Measurements from ENCODE around the gene LRRC8E. TPM values are rescaled to one million over a fixed set of nuclear protein-coding genes. Genes with fewer than 3 reads are reported as not detected.

Gene LRRC8E
- total RNA-seq, 1 donor from 2014 or later, result 6.6 TPM

DNA sequence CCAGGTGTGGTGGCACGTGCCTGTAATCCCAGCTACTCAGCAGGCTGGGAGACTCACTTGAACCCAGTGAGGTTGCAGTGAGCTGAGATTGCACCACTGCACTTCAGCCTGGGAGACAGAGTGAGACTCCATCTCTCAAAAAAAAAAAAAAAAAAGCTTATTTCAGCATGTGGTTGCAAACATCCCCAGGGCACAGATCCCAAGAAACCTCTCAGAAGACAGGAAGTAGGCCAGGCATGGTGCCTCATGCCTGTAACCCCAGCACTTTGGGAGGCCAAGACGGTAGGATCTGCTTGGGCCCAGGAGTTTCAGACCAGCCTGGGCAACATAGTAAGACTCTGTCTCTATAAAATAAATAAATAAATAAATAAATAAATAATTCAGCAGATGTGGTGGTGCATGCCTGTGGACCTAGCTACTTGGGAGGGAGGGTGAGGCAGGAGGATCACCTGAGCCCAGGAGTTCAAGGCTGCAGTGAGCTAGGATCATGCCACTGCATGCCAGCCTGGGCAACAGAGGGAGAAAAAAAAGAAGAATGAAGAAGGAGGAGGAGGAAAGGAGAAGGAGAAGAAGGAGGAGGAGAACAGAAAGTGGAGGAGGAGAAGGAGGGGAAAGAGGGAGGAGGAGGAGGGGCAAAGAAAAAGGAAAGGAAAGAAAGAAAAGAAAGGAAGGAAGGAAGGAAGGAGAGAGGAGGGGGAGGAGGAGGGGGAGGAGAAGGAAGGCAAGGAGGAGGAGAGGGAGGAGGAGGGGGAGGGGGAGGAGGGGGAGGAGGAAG lies 4.3 kb upstream of the LRRC8E start:
- no peaks in the 10 kb centered on the region for H3K36me3 ChIP-seq (ENCODE audit: insufficient read depth, low read length)
- H3K27ac Mint-ChIP-seq (ENCODE audit: unreplicated experiment), result no peak overlapping the region

DNA sequence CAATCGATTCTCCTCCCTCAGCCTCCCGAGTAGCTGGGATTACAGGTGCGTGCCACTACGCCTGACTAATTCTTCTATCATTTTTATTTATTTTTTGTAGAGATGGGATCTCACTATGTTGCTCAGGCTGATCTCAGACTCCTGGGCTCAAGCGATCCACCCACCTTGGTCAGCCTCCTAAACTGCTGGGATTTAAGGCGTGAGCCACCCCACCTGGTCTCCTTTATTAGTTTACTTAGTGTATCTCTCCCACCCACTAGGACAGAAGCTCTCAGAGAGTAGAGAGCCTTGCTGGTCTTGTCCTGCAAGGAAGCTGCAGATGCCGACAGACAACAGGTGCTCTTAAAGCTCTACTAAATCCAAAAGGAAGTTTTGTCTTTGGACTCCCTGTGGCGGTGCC lies 2.5 kb upstream of the LRRC8E start:
- no peak overlapping the region for H3K4me3 ChIP-seq (ENCODE audit: insufficient read depth, low read depth, low read length)
- Mint-ChIP-seq H3K27me3 (ENCODE audit: low read depth, unreplicated experiment) (no peaks in the 10 kb centered on the region), H3K27ac (ENCODE audit: unreplicated experiment) (no peak overlapping the region), H3K9me3 (ENCODE audit: unreplicated experiment) (no peaks in the 10 kb centered on the region), H3K4me1 (ENCODE audit: low read depth, unreplicated experiment) (no peaks in the 10 kb centered on the region), H3K4me3 (ENCODE audit: unreplicated experiment) (no peak overlapping the region), H3K36me3 (ENCODE audit: low read depth, unreplicated experiment) (no peaks in the 10 kb centered on the region)
- H3K36me3 ChIP-seq (ENCODE audit: insufficient read depth, low read length), result no peaks in the 10 kb centered on the region
- H3K9me3 ChIP-seq (ENCODE audit: insufficient read depth, low read depth, low read length), result peaks cover 4% of the 10 kb centered on the region
- TF ChIP-seq EZH2 (IDR thresholded peaks at IDR 0.05; ENCODE audit: insufficient read depth, low read length), result no peak
- TF ChIP-seq, protein P1, sequence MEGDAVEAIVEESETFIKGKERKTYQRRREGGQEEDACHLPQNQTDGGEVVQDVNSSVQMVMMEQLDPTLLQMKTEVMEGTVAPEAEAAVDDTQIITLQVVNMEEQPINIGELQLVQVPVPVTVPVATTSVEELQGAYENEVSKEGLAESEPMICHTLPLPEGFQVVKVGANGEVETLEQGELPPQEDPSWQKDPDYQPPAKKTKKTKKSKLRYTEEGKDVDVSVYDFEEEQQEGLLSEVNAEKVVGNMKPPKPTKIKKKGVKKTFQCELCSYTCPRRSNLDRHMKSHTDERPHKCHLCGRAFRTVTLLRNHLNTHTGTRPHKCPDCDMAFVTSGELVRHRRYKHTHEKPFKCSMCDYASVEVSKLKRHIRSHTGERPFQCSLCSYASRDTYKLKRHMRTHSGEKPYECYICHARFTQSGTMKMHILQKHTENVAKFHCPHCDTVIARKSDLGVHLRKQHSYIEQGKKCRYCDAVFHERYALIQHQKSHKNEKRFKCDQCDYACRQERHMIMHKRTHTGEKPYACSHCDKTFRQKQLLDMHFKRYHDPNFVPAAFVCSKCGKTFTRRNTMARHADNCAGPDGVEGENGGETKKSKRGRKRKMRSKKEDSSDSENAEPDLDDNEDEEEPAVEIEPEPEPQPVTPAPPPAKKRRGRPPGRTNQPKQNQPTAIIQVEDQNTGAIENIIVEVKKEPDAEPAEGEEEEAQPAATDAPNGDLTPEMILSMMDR (IDR thresholded peaks at IDR 0.05; ENCODE audit: insufficient read depth, low read depth, low read length), result no peak
- no peaks in the 10 kb centered on the region for H3K27me3 ChIP-seq (ENCODE audit: insufficient read depth, low read length)
- H3K79me2 ChIP-seq (ENCODE audit: insufficient read depth, low read length), result peaks cover 7% of the 10 kb centered on the region
- FAIRE-seq (no peak), DNase-seq (ENCODE audit: low read depth) (no peak)
- no peak overlapping the region for H3K9ac ChIP-seq (ENCODE audit: low read length)
- H4K20me1 ChIP-seq (ENCODE audit: insufficient read depth, low read length), result no peaks in the 10 kb centered on the region
- H2AFZ ChIP-seq (ENCODE audit: low read depth, low read length), result no peak overlapping the region
- no peak overlapping the region for H3K4me2 ChIP-seq (ENCODE audit: low read length)
- H3K4me1 ChIP-seq (ENCODE audit: insufficient read depth, low read length), result peaks cover 7% of the 10 kb centered on the region
- no peak overlapping the region for H3K27ac ChIP-seq (ENCODE audit: low read depth, low read length)

More for the DNA sequence above, 4.3 kb upstream of the LRRC8E start:
- H3K9me3 Mint-ChIP-seq (ENCODE audit: unreplicated experiment), result no peaks in the 10 kb centered on the region
- Histone ChIP-seq H3K27me3 (ENCODE audit: insufficient read depth, low read length) (no peaks in the 10 kb centered on the region), H3K4me2 (ENCODE audit: low read length) (no peak overlapping the region), H2AFZ (ENCODE audit: low read depth, low read length) (no peak overlapping the region), H3K9me3 (ENCODE audit: insufficient read depth, low read depth, low read length) (peaks cover 4% of the 10 kb centered on the region), H3K4me1 (ENCODE audit: insufficient read depth, low read length) (peaks cover 6% of the 10 kb centered on the region), H3K79me2 (ENCODE audit: insufficient read depth, low read length) (peaks cover 5% of the 10 kb centered on the region), H3K4me3 (ENCODE audit: insufficient read depth, low read depth, low read length) (no peak overlapping the region), H4K20me1 (ENCODE audit: insufficient read depth, low read length) (no peaks in the 10 kb centered on the region), H3K27ac (ENCODE audit: low read depth, low read length) (no peak overlapping the region), H3K9ac (ENCODE audit: low read length) (no peak overlapping the region)
- DNase-seq (ENCODE audit: low read depth), result no peak
- H3K36me3 Mint-ChIP-seq (ENCODE audit: low read depth, unreplicated experiment), result no peaks in the 10 kb centered on the region
- no peaks in the 10 kb centered on the region for H3K27me3 Mint-ChIP-seq (ENCODE audit: low read depth, unreplicated experiment)
- TF ChIP-seq EZH2 (IDR thresholded peaks at IDR 0.05; ENCODE audit: insufficient read depth, low read length), result no peak
- TF ChIP-seq, protein P1 (IDR thresholded peaks at IDR 0.05; ENCODE audit: insufficient read depth, low read depth, low read length), result no peak
- no peaks in the 10 kb centered on the region for H3K4me1 Mint-ChIP-seq (ENCODE audit: low read depth, unreplicated experiment)
- FAIRE-seq, result no peak
- peak overlapping the region; percentile 60 for H3K4me3 Mint-ChIP-seq (ENCODE audit: unreplicated experiment)

Measured in astrocyte (in vitro differentiated cells and primary cell).